PFSK-1 (cell line): ENCODE measurements around the gene MAP2.

ENCODE experiments used
- FOXP2 ChIP-seq: optimal IDR thresholded peaks from 2 replicates; pipeline ENCODE3; 2011; ENCODE audit warnings: borderline replicate concordance, control low read depth, inconsistent platforms; ENCODE audit not compliant: insufficient read depth; ENCODE audit errors: extremely low read length, extremely low read depth
- POLR2AphosphoS5 ChIP-seq: IDR thresholded peaks from 2 replicates; pipeline ENCODE4 v1.6.1; 2012; ENCODE audit warnings: low read depth, mild to moderate bottlenecking, control low read depth, low read length, moderate library complexity
- REST ChIP-seq, 2 experiments: IDR thresholded peaks; 2 replicates each; pipeline versions ENCODE4 v1.6.1 to v1.8.0; 2011 to 2012; ENCODE audit warnings: low read depth in 2 of 2, low read length in 2 of 2, control low read depth in 1 of 2, inconsistent platforms in 1 of 2, mild to moderate bottlenecking in 1 of 2, moderate library complexity in 1 of 2; ENCODE audit not compliant: insufficient read depth in 1 of 2
- SIN3A ChIP-seq: IDR thresholded peaks from 2 replicates; pipeline ENCODE4 v1.6.1; 2012; ENCODE audit warnings: mild to moderate bottlenecking, low read length, moderate library complexity, borderline replicate concordance; ENCODE audit not compliant: insufficient read depth
- TAF1 ChIP-seq: IDR thresholded peaks from 2 replicates; pipeline ENCODE4 v1.6.1; 2012; ENCODE audit warnings: low read length, control low read depth, borderline replicate concordance; ENCODE audit not compliant: insufficient read depth

MAP2 gene

DNA sequence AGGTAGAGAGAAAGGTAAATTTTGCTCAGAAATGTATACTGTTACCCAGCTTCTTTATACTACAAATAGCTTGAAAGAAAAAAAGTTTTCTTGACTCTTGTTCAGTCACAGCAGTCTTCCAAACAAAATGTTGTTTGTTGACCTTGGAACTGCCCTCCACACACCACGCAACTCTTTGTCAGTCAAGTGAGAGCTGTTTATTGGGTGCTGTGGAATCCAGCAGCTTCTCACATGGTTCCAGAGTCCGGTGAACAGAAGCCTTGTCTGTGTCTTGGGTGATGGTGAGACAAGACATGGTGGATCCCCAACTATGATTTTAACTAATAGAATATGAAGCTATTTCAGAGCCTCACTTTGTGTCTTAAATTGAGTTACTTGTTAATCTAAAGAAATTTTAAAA, 112.5 kb downstream of the MAP2 start:
- TF ChIP-seq REST (IDR thresholded peaks at IDR 0.05; ENCODE audit: insufficient read depth in 1 of 2, low read depth in 2 of 2, low read length in 2 of 2), result no peak

DNA sequence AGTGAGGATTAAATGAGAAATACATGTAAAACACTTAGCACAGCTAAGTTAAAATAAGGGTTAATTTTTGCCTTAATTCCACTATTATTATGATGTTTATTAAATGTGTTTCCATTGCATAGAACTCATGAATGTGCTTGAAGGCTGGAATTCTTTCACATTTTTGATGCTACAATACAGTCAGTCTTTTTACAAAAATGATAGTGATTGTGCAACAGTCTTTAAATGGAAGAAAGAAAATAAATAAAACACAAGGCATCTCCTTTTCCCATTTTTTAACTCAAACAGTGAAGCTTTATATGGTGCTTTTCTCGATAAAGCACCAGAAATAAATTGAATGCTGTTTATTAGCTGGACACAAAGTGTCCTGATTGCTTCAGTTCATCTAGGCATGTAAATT, 123.9 kb downstream of the MAP2 start:
- TF ChIP-seq TAF1 (no peak), FOXP2 (no peak), POLR2AphosphoS5 (no peak), SIN3A (no peak), REST (IDR thresholded peaks at IDR 0.05; ENCODE audit: insufficient read depth in 1 of 2, low read depth in 2 of 2, low read length in 2 of 2) (no peak)

DNA sequence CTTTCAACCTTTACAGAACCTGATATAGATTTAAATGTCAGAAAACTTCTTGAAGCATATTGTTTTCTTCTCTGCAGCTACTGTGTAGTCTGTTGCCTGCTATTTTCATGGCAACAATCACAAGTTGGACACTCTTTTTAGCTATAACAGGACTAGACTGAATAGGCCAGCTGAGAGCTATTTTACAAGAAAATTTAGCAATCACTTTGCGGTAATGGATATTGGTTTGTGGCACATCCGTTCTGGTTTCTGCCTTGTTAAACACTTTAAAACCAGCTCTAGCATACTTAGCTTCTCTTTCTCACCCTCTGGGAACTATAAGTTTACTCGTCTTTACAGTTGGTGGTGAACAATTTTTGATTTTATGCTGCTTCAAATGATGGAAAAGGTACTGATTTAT, 125.7 kb downstream of the MAP2 start:
- TF ChIP-seq TAF1 (no peak), POLR2AphosphoS5 (no peak), FOXP2 (no peak), SIN3A (no peak), REST (IDR thresholded peaks at IDR 0.05; ENCODE audit: insufficient read depth in 1 of 2, low read depth in 2 of 2, low read length in 2 of 2) (no peak)

DNA sequence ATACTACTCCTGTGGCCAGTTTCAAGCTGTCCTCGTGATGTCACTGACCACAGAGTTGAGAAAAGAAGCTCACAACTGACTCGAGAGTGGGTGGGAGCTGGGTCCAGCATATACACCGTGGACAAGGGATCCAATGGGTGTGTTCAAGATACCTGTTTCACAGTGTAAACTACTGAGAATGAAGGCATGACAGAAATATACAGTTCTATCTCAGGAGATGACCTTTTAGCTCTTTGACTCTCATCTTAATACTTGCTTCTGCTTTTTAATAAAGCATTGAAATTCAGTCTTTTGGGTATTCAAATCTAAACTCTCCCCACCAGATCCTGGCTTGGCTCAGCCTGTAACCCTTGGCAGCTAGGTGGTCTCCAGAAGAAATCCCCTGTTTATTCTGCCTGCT, 130.1 kb downstream of the MAP2 start:
- no peak for TF ChIP-seq REST (IDR thresholded peaks at IDR 0.05; ENCODE audit: insufficient read depth in 1 of 2, low read depth in 2 of 2, low read length in 2 of 2)
- TF ChIP-seq SIN3A, result no peak
- no peak for TF ChIP-seq TAF1
- TF ChIP-seq FOXP2, result no peak
- no peak for TF ChIP-seq POLR2AphosphoS5

DNA sequence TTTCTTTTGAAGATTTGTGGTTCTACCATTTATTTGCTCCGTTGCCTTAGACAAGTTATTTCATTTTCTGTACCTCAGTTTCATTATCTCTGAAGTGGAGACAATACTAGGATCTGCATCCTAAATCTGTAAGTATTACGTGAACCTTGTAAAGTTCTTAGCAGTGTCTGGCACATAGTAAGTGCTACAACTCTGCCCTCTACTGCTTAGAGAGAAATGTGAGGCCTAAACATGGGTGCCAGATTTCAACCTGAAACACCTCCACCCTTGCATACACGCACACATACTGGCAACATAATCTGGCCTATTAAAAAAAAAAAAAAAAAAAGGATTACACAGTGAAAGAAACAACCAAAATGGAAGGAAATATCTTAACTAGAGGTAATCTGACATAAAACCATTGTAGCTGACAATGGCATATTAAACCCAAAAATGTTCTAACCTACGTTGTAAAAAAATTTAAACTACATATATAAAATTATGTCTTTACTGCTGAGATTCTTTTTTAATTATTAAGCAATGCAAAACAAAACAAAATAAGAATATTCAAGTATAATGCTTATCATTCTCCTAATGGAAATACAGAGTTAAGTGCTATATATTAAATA, 132.6 kb downstream of the MAP2 start:
- TF ChIP-seq POLR2AphosphoS5 (no peak), FOXP2 (no peak), SIN3A (no peak)

GRCh38 chr2:209560911-209561310, 137.1 kb downstream of the MAP2 start:
- TF ChIP-seq TAF1 (no peak), POLR2AphosphoS5 (no peak), FOXP2 (no peak), SIN3A (no peak)
